Cardiac muscle cell (in vitro differentiated cells and primary cell): ENCODE results near the gene REPIN1. TPM values are rescaled to one million over a fixed set of nuclear protein-coding genes. Genes with fewer than 3 reads are reported as not detected.
A peak's percentile ranks its signal among the peaks of the same experiment; 100 is the strongest.

Source experiments
- DNase-seq, 2 donors: peaks; one replicate each; pipeline versions ENCODE4 v3.0.0 to v3.0.0-alpha.2; 2010 to 2017; ENCODE audit warnings: low read depth in 1 of 2, low spot score in 1 of 2
- H3K27ac ChIP-seq: fragments of 200-600 bp; sonication (generic); 2 replicates; pipeline ENCODE4 v1.5.1; 2016
- H3K27me3 ChIP-seq: fragments of 200-600 bp; sonication (generic); 2 replicates; pipeline ENCODE4 v1.6.0; 2016; ENCODE audit warnings: control low read depth
- H3K36me3 ChIP-seq: fragments of 200-600 bp; sonication (generic); 2 replicates; pipeline ENCODE4 v1.5.1; 2016; ENCODE audit warnings: control low read depth
- H3K4me1 ChIP-seq: fragments of 200-600 bp; sonication (generic); 2 replicates; pipeline ENCODE4 v1.8.1; 2017; ENCODE audit warnings: low read depth, mild to moderate bottlenecking, mixed run types
- H3K4me3 ChIP-seq: fragments of 200-600 bp; sonication (generic); 2 replicates; pipeline ENCODE4 v1.5.1; 2016; ENCODE audit warnings: mild to moderate bottlenecking
- H3K9me3 ChIP-seq: fragments of 200-600 bp; sonication (generic); 2 replicates; pipeline ENCODE4 v1.5.1; 2017; ENCODE audit warnings: low read depth, mild to moderate bottlenecking, control low read depth
- CTCF ChIP-seq: IDR thresholded peaks from 2 replicates; pipeline ENCODE4 v1.5.1; 2012; ENCODE audit warnings: low read depth, mild to moderate bottlenecking, low read length
- polyA plus RNA-seq: library from polyadenylated mRNA; unstranded; fragments of >200 nt; fragmentation: Nextera tagmentation; extraction: Ambion mirVana; gene quantifications from 2 replicates; pipeline ENCODE4 v1.2.1, GENCODE V29; 2016
- total RNA-seq: library from RNA; depleted of rRNA; stranded (reverse); fragments of >200 nt; gene quantifications from 2 replicates; pipeline ENCODE4 v1.2.3, GENCODE V29; 2016

Gene REPIN1
- 222 and 270 TPM in 2 replicates for total RNA-seq
- 185 and 224 TPM in 2 replicates for polyA plus RNA-seq

- Histone ChIP-seq H3K4me3 (peak within 1 kb of the TSS; percentile 64), H3K9me3 (no peaks in the 10 kb centered on the region), H3K4me1 (peaks cover 37% of the 10 kb centered on the region), H3K27me3 (no peaks in the 10 kb centered on the region), H3K36me3 (peaks cover 14% of the 10 kb centered on the region), H3K27ac (peak within 1 kb of the TSS; percentile 100)
- no peak for TF ChIP-seq CTCF
- DNase-seq = peak; percentile 89 to 94
Observed at GRCh38 chr7:150368096-150368883, at the start of gene REPIN1. REPIN1 (plus strand) TSS chr7:150368822; CDS start chr7:150369712, 890 bp downstream.

- Histone ChIP-seq H3K27me3 (no peaks in the 10 kb centered on the region), H3K9me3 (no peaks in the 10 kb centered on the region), H3K36me3 (no peaks in the 10 kb centered on the region), H3K4me3 (no peak overlapping the region), H3K4me1 (no peaks in the 10 kb centered on the region), H3K27ac (no peak overlapping the region)
- no peak for TF ChIP-seq CTCF
- no peak for DNase-seq
Observed at GRCh38 chr7:150321788-150322113, 46.9 kb upstream of the REPIN1 start.

- no peaks in the 10 kb centered on the region for H3K4me1 ChIP-seq
- TF ChIP-seq CTCF = no peak
- peak overlapping the region; percentile 45 for H3K4me3 ChIP-seq
- no peaks in the 10 kb centered on the region for H3K27me3 ChIP-seq
- H3K9me3 ChIP-seq = no peaks in the 10 kb centered on the region
- DNase-seq = no peak
- no peak overlapping the region for H3K27ac ChIP-seq
- no peaks in the 10 kb centered on the region for H3K36me3 ChIP-seq
Observed at GRCh38 chr7:150322114-150322832, 46.3 kb upstream of the REPIN1 start.

- H3K36me3 ChIP-seq = no peaks in the 10 kb centered on the region
- H3K4me3 ChIP-seq = peak within 1 kb of the TSS; percentile 45
- no peaks in the 10 kb centered on the region for H3K27me3 ChIP-seq
- DNase-seq = peak; percentile 43 to 70
- no peak within 1 kb of the TSS for H3K27ac ChIP-seq
- TF ChIP-seq CTCF = peak; percentile 13
- H3K4me1 ChIP-seq = no peaks in the 10 kb centered on the region
- no peaks in the 10 kb centered on the region for H3K9me3 ChIP-seq
Observed at GRCh38 chr7:150322833-150323681, 45.6 kb upstream of the REPIN1 start, which contains the start of the genes ACTR3C and LRRC61. ACTR3C (minus strand) TSS chr7:150323545; CDS start chr7:150295296, 28,249 bp downstream. LRRC61 (plus strand) TSS chr7:150323355; CDS start chr7:150336862, 13,507 bp downstream.

GRCh38 chr7:150323682-150324372, 44.8 kb upstream of the REPIN1 start:
- no peaks in the 10 kb centered on the region for H3K9me3 ChIP-seq
- no peaks in the 10 kb centered on the region for H3K27me3 ChIP-seq
- no peak for TF ChIP-seq CTCF
- H3K4me1 ChIP-seq = no peaks in the 10 kb centered on the region
- H3K4me3 ChIP-seq = peak overlapping the region; percentile 45
- DNase-seq = peak; percentile 21 to 22
- H3K36me3 ChIP-seq = no peaks in the 10 kb centered on the region
- H3K27ac ChIP-seq = no peak overlapping the region
